Heart right ventricle (tissue), 16 donors: ENCODE measurements around the gene FYN. TPM values are rescaled to one million over a fixed set of nuclear protein-coding genes. Genes with fewer than 3 reads are reported as not detected.
A peak's percentile ranks its signal among the peaks of the same experiment; 100 is the strongest.

Experiments used
- ATAC-seq, 8 donors: fragments of 200-7000 bp; cut with Tn5 transposase; one replicate each; pipeline ENCODE4 v1.9.1; 2020; ENCODE audit warnings: mild to moderate bottlenecking in 8 of 8, moderate library complexity in 8 of 8, moderate number of reproducible peaks in 1 of 8
- DNase-seq, 2 donors: peaks; one replicate each; pipeline ENCODE4 v3.0.0-alpha.2; 2020
- H3K27ac ChIP-seq, 10 donors: fragments of 200-600 bp; sonication (generic) in 2 of 10; one replicate each; pipeline versions ENCODE4 v1.5.0 to v1.8.0; 2020 to 2022; ENCODE audit warnings: mild to moderate bottlenecking in 3 of 10
- H3K27me3 ChIP-seq, 7 donors: fragments of 200-600 bp; one replicate each; pipeline ENCODE4 v1.8.0; 2021 to 2022; ENCODE audit warnings: mild to moderate bottlenecking in 2 of 7
- H3K36me3 ChIP-seq, 9 donors: fragments of 200-600 bp; sonication (generic) in 1 of 9; one replicate each; pipeline versions ENCODE4 v1.5.0 to v1.8.0; 2020 to 2022; ENCODE audit warnings: mild to moderate bottlenecking in 2 of 9
- H3K4me1 ChIP-seq, 9 donors: fragments of 200-600 bp; sonication (generic) in 1 of 9; one replicate each; pipeline versions ENCODE4 v1.5.0 to v1.8.0; 2020 to 2022; ENCODE audit warnings: mild to moderate bottlenecking in 4 of 9
- H3K4me3 ChIP-seq, 10 donors: fragments of 200-600 bp; sonication (generic) in 2 of 10; one replicate each; pipeline versions ENCODE4 v1.5.0 to v1.8.0; 2020 to 2022; ENCODE audit warnings: mild to moderate bottlenecking in 7 of 10, moderate library complexity in 2 of 10
- H3K9me3 ChIP-seq, 11 donors: fragments of 200-600 bp in 10 of 11; sonication (generic) in 2 of 11; one replicate each; pipeline versions ENCODE4 v1.5.0 to v1.8.0; 2013 to 2022; ENCODE audit warnings: mild to moderate bottlenecking in 2 of 11, control low read depth in 1 of 11, moderate library complexity in 1 of 11
- CTCF ChIP-seq, 9 donors: fragments of 200-600 bp; sonication (generic) in 2 of 9; IDR thresholded peaks; one replicate each; pipeline versions ENCODE4 v1.5.0 to v1.8.0; 2021 to 2022; ENCODE audit warnings: antibody characterized with exemption in 9 of 9, mild to moderate bottlenecking in 5 of 9, moderate library complexity in 1 of 9
- WGBS, 2 donors: extraction: QIAGEN DNeasy Blood & Tissue Kit; methylation state at CpG; one replicate each; pipeline ENCODE4 v1.1.7; 2013; ENCODE audit warnings: inconsistent platforms in 1 of 2; 5-methylcytosine and 5-hydroxymethylcytosine counted together
- intact Hi-C, 10 donors: fragments of 100-400 bp; cut with DNase I; formaldehyde crosslinking; loops; one replicate each; pipeline versions ENCODE4 v1.11.1 to v1.14.2; 2022
- polyA plus RNA-seq, 2 donors: library from polyadenylated mRNA; stranded (reverse); fragments of 200-250 nt; gene quantifications; one replicate each; pipeline ENCODE4 v1.2.3, GENCODE V29; 2013
- total RNA-seq, 10 donors: library from RNA; stranded (reverse); fragmentation: NEBNext Ultra II Directional in 3 of 10; extraction: Animal tissue kit (Norgen Biotek cat#: 25700) in 3 of 10; gene quantifications; one replicate each; pipeline versions ENCODE4 v1.2.1 to v1.2.4, GENCODE V29; 2021 to 2023
- donor health status: Arrhythmogenic right ventricular cardiomyopathy.
- donor health status: ischemic (EF 13 %, LVEDD 7.1; RV severe dilation, severe dysfunction).
- donor health status: healthy with polysubstance abuse.
- donor health status: DM: no; HTN: yes; CAD: no.
- donor health status: DM: no; HTN: no; CAD: no.
- donor health status: ischemic (EF 25% LVEDD 6.9; RV normal size, moderate dysfunction).
- donor health status: ischemic (EF 25% LVEDD 5.7; RV mildly dilated, moderate dysfunction).
- donor health status: healthy.
- donor health status: DM: yes; HTN: yes; CAD: no.
- donor health status: Ischemic cardiomyopathy.
- donor health status: ischemic (EF 35%, LVEDD 5.7; RV mildly dilated, moderate dysfunction).
- donor health status: nonischemic (EF 11% LVEDD 7.7; RV severe dilation, severe dysfunction).
- donor health status: DM: yes; HTN: yes; CAD: no.
- donor health status: PGD.
- donor health status: ischemic (EF 29% LVEDD 5.4; RV normal size, mild dysfunction).
- donor health status: nonischemic (EF 23%, LVEDD 6.1; RV moderate dilation, normal function).

FYN gene
- total and polyA plus RNA-seq, 12 donors, result 19.1 to 58.1 (median 42.2) TPM

DNA sequence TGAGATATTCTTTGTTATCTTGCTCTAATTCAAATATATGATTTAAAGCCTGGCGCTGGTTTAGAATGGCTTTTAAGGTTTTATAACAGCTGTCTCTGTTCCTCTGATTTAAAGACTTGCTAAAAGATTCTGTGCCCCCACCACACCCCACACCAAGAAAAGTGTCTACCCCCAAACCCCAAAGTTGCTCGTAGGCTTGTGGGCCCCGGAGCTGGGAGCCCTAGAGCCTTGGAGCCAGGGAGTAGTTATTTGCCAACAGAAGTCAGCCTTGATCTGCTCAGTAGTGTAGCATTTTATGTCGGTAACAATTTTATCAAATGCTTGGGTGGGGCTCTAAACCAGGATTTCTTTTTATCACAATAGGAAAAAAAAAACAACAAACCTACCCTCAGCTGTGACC, 162.3 kb downstream of the FYN start:
- 49 to 59% methylated on average over 4 of the region's 4 CpGs for WGBS, 2 donors
- Histone ChIP-seq H3K36me3 (peaks cover 0 to 71% (median 9%) of the 10 kb centered on the region in 9 donors), H3K4me3 (no peak overlapping the region), H3K4me1 (peaks cover 12 to 48% (median 33%) of the 10 kb centered on the region in 9 donors), H3K9me3 (no peaks in the 10 kb centered on the region), H3K27ac (peak overlapping the region in 9 of 10 donors; percentile 19 to 72 (median 51)), H3K27me3 (no peaks in the 10 kb centered on the region)
- no peak for TF ChIP-seq CTCF (IDR thresholded peaks at IDR 0.05)
- intact Hi-C loops, result loop anchor here (1.0 to 10.0 kb wide), 10 partner anchors 161 to 332 kb away; partner anchors contain the start of gene FYN (in 7 of the 10)
- ATAC-seq, result peak in 6 of 8 donors; percentile 6 to 44 (median 15)
- no peak for DNase-seq

GRCh38 chr6:111710439-111710838, 162.8 kb downstream of the FYN start:
- peak overlapping the region in 3 of 10 donors; percentile 7 to 16 (median 9) for H3K4me3 ChIP-seq
- H3K27ac ChIP-seq, result peak overlapping the region in 9 of 10 donors; percentile 10 to 72 (median 49)
- no peak for DNase-seq
- no peaks in the 10 kb centered on the region for H3K27me3 ChIP-seq
- H3K9me3 ChIP-seq, result no peaks in the 10 kb centered on the region
- ATAC-seq, result no peak
- H3K4me1 ChIP-seq, result peaks cover 12 to 45% (median 33%) of the 10 kb centered on the region in 9 donors
- intact Hi-C loops, result loop anchor here (1.0 to 10.0 kb wide), 10 partner anchors 162 to 333 kb away; partner anchors contain the start of gene FYN (in 7 of the 10)
- WGBS, 2 donors, result 75 to 83% methylated on average over 2 of the region's 2 CpGs
- peaks cover 0 to 74% (median 9%) of the 10 kb centered on the region in 9 donors for H3K36me3 ChIP-seq
- no peak for TF ChIP-seq CTCF (IDR thresholded peaks at IDR 0.05)

DNA sequence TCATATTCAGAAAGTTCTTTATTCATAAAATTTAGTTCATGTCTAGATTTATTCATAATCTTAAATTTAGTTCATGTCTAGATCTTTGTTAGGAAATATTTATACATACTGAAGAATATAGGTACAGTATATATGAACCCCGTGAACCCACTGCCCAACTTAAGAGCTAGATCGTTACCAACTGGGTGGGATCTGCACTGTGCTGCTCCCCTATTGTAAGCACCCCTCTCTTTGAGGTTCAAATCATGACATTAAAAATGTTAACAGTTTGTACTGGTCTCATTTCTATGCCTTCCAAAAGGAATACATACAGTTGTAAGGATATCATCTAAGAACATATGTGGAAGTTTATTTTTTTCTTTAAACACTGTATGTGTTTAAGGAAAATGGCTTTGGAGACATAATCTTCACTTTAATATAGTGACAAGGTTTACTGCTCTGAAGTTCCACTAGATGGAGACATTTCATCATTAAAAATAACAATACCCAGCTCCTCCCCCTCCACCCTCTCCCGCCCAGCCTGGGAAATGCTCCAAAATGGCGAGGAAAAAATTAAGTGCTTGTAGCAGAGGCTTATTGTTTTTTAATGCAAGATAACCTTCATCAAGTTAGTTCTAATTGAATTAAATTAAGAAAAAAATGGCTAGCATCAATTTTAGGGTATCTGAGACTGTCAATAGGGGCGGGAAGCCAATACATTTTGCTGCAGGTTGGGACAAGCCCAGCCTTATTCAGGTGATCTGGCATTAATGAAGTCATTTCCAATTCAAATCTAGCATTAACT, 163.4 kb downstream of the FYN start:
- Histone ChIP-seq H3K36me3 (peaks cover 0 to 74% (median 9%) of the 10 kb centered on the region in 9 donors), H3K27me3 (no peaks in the 10 kb centered on the region), H3K4me1 (peaks cover 12 to 42% (median 33%) of the 10 kb centered on the region in 9 donors), H3K4me3 (peak overlapping the region in 4 of 10 donors; percentile 7 to 25 (median 12)), H3K27ac (peak overlapping the region in 9 of 10 donors; percentile 10 to 72 (median 49)), H3K9me3 (no peaks in the 10 kb centered on the region)
- TF ChIP-seq CTCF (IDR thresholded peaks at IDR 0.05), result peak; percentile 44 to 83 (median 75)
- DNase-seq (peak; percentile 41 to 86), ATAC-seq (peak; percentile 74 to 89 (median 78))
- intact Hi-C loops, result loop anchor here (1.0 to 10.0 kb wide), 10 partner anchors 162 to 333 kb away; partner anchors contain the start of gene FYN (in 7 of the 10)
- WGBS, 2 donors, result 26 to 27% methylated on average over 5 of the region's 5 CpGs

DNA sequence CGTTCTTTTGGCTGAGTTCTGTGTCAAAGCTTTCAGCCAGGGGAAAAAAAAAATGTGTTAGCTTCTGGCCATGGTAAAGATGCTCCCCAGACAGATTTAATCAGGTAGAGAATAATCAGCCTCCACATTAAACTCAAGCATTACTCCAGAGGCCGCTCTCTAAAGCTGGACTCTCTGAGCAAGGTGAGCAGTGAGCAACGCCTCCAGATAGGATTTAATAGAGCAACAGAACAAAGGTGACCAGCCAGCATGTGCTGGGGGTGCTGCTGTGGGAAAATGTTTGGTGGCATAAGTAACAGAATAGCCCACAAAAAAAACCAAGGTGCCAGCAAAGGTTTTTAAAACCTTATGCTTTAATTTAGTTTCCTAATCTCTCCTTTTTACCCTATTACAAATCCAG, 164.1 kb downstream of the FYN start:
- Histone ChIP-seq H3K27ac (no peak overlapping the region), H3K4me1 (peaks cover 12 to 42% (median 33%) of the 10 kb centered on the region in 9 donors), H3K9me3 (no peaks in the 10 kb centered on the region), H3K27me3 (no peaks in the 10 kb centered on the region), H3K36me3 (peaks cover 0 to 74% (median 9%) of the 10 kb centered on the region in 9 donors), H3K4me3 (no peak overlapping the region)
- ATAC-seq (no peak), DNase-seq (no peak)
- 75 to 77% methylated on average over 3 of the region's 3 CpGs for WGBS, 2 donors
- no peak for TF ChIP-seq CTCF (IDR thresholded peaks at IDR 0.05)
- intact Hi-C loops, result loop anchor here in 2 of 10 donors (2.0 to 5.0 kb wide), 3 partner anchors 288 to 334 kb away; no protein-coding TSS in a partner anchor
